K562 (cell line): ENCODE results near the gene IP6K3. TPM values are rescaled to one million over a fixed set of nuclear protein-coding genes. Genes with fewer than 3 reads are reported as not detected.
A peak's percentile ranks its signal among the peaks of the same experiment; 100 is the strongest.

Source experiments
- ATAC-seq: fragments of 200-7000 bp; cut with Tn5 transposase; 3 replicates; pipeline ENCODE4 v1.9.1; 2020; ENCODE audit warnings: moderate library complexity
- BruUV-seq: library from RNA; stranded (reverse); fragments of 400-500 nt; replicated peaks from 2 replicates; lab custom pipeline; 2021; lab: Mats Ljungman, UMichigan
- CTCF ChIA-PET: fragments of 300-600 bp; formaldehyde crosslinking; extraction: SDS; loops from one replicate; lab custom pipeline; 2021; ENCODE audit warnings: low intra/inter-chr PET ratio; lab: Yijun Ruan, JAX
- POLR2A ChIA-PET: fragments of 300-600, 350-650 bp; sonication (Branson Sonifier 250); formaldehyde crosslinking; extraction: SDS; loops from one replicate; lab custom pipeline; 2021; ENCODE audit warnings: antibody characterized with exemption, inconsistent platforms; lab: Yijun Ruan, JAX
- DNase-seq, 4 experiments: peaks; one replicate each; pipeline versions ENCODE4 v3.0.0 to v3.0.0-alpha.2; 2011 to 2018; ENCODE audit warnings: low spot score in 3 of 4, mixed read lengths in 3 of 4; ENCODE audit errors: extremely low read depth in 1 of 4
- FAIRE-seq: peaks from 2 replicates; lab custom pipeline; 2011; peaks lifted over from hg19 to GRCh38; lab: Jason Lieb, UNC
- H2AFZ ChIP-seq: 2 replicates; pipeline ENCODE4 v1.6.0; 2011; ENCODE audit warnings: low read depth, low read length, control low read depth, inconsistent platforms
- H3K27ac ChIP-seq: fragments of 200-600 bp; 3 replicates; pipeline ENCODE4 v1.8.0; 2011; ENCODE audit warnings: low read depth, mild to moderate bottlenecking, control low read depth, inconsistent platforms, low read length, moderate library complexity, mixed read lengths; ENCODE audit errors: extremely low read depth
- H3K27me3 ChIP-seq, 2 experiments: fragments of 300-600 bp in 1 of 2; 2 replicates in 1 of 2; 3 replicates in 1 of 2; pipeline versions ENCODE4 v1.6.0 to v1.8.0; 2011; ENCODE audit warnings: inconsistent platforms in 2 of 2, low read length in 2 of 2, mild to moderate bottlenecking in 1 of 2, mixed read lengths in 1 of 2, moderate library complexity in 1 of 2; ENCODE audit not compliant: control insufficient read depth in 2 of 2, insufficient read depth in 2 of 2
- H3K36me3 ChIP-seq: fragments of 300-600 bp; 3 replicates; pipeline ENCODE4 v1.8.0; 2011; ENCODE audit warnings: mild to moderate bottlenecking, low read length, inconsistent platforms; ENCODE audit not compliant: control insufficient read depth, insufficient read depth
- H3K4me1 ChIP-seq, 2 experiments: fragments of 200-600 bp in 1 of 2; replicated peaks in 1 of 2; 2 replicates in 1 of 2; 3 replicates in 1 of 2; pipeline versions ENCODE4 v1.5.1 to v1.8.0; 2011; ENCODE audit warnings: inconsistent platforms in 2 of 2, low read length in 2 of 2, mild to moderate bottlenecking in 1 of 2, mixed read lengths in 1 of 2, moderate library complexity in 1 of 2; ENCODE audit not compliant: control insufficient read depth in 2 of 2, insufficient read depth in 2 of 2
- H3K4me2 ChIP-seq: 2 replicates; pipeline ENCODE4 v1.6.1; 2011; ENCODE audit warnings: low read length, control low read depth, inconsistent platforms, mixed read lengths; ENCODE audit not compliant: insufficient read depth
- H3K4me3 ChIP-seq: fragments of 200-600 bp; sonication (generic), shearing (Covaris generic); 2 replicates; pipeline ENCODE4 v1.5.1; 2016; ENCODE audit warnings: control low read depth, inconsistent platforms
- H3K79me2 ChIP-seq: fragments of 200-600 bp; 3 replicates; pipeline ENCODE4 v1.8.0; 2011; ENCODE audit warnings: low read length, inconsistent platforms; ENCODE audit not compliant: control insufficient read depth, insufficient read depth
- H3K9ac ChIP-seq, 2 experiments: 2 replicates each; pipeline versions ENCODE4 v1.6.0 to v1.6.1; 2011; ENCODE audit warnings: low read depth in 2 of 2, low read length in 2 of 2, control low read depth in 1 of 2, inconsistent platforms in 1 of 2, mild to moderate bottlenecking in 1 of 2, mixed read lengths in 1 of 2; ENCODE audit not compliant: insufficient read depth in 1 of 2
- H3K9me1 ChIP-seq: one replicate; pipeline ENCODE4 v1.6.0; 2011; ENCODE audit warnings: inconsistent platforms, mild to moderate bottlenecking, low read length, moderate library complexity; ENCODE audit not compliant: control insufficient read depth, insufficient read depth
- H3K9me3 ChIP-seq: replicated peaks from 2 replicates; pipeline ENCODE4 v1.5.1; 2011; ENCODE audit warnings: low read depth, low read length, inconsistent platforms; ENCODE audit not compliant: control insufficient read depth, insufficient read depth
- H4K20me1 ChIP-seq: replicated peaks from 2 replicates; pipeline ENCODE4 v1.6.1; 2011; ENCODE audit warnings: low read length, inconsistent platforms, mixed read lengths; ENCODE audit not compliant: control insufficient read depth, insufficient read depth
- HMGN3 ChIP-seq: IDR thresholded peaks from 2 replicates; pipeline ENCODE4 v1.6.1; 2011; ENCODE audit warnings: borderline replicate concordance, low read depth, mild to moderate bottlenecking, mixed read lengths, low read length; ENCODE audit not compliant: insufficient read length; ENCODE audit errors: extremely low read depth
- NCOA1 ChIP-seq: fragments of 450-650 bp; IDR thresholded peaks from 2 replicates; pipeline ENCODE4 v1.6.1; 2016; ENCODE audit warnings: low read depth
- POLR2G ChIP-seq: fragments of 200-400 bp; formaldehyde crosslinking; IDR thresholded peaks from 2 replicates; pipeline ENCODE4 v1.6.1; 2017; ENCODE audit warnings: low read depth, mild to moderate bottlenecking, antibody characterized with exemption, low read length, moderate library complexity
- RBFOX2 ChIP-seq: fragments of 200-400 bp; formaldehyde crosslinking; IDR thresholded peaks from 2 replicates; pipeline ENCODE4 v1.6.1; 2017; ENCODE audit warnings: low read depth, mild to moderate bottlenecking, low read length, moderate library complexity
- WGBS: fragments of 100-300 bp; shearing (Covaris generic); methylation state at CpG from one replicate; pipeline ENCODE4 v1.1.6; 2016; ENCODE audit warnings: low coverage, mixed read lengths; ENCODE audit not compliant: insufficient coverage; ENCODE audit errors: missing lambda C conversion rate; 5-methylcytosine and 5-hydroxymethylcytosine counted together
- in situ Hi-C: fragments of 300-500 bp; cut with MboI; formaldehyde crosslinking; loops from 4 replicates; pipeline ENCODE4 v1.15.0; 2018; ENCODE audit warnings: inconsistent platforms, mixed read lengths
- intact Hi-C: fragments of 100-400 bp; cut with micrococcal nuclease; formaldehyde crosslinking; loops from 2 replicates; pipeline ENCODE4 v1.14.2; 2022
- polyA plus RNA-seq, 8 experiments: library from polyadenylated mRNA; depleted of rRNA in 4 of 8; stranded (reverse) in 5 of 8; unstranded in 3 of 8; fragments of >200 nt; fragmentation: Nextera tagmentation in 2 of 8; fragmentation: Illumina TruSeq in 1 of 8; extraction: Ambion mirVana in 2 of 8; extraction: Trizol in 1 of 8; gene quantifications; 2 replicates each; pipeline versions ENCODE4 v1.2.1 to v1.2.3, GENCODE V29; 2011 to 2014; ENCODE audit warnings: inconsistent platforms in 1 of 8, missing spikeins in 1 of 8
- total RNA-seq, 7 experiments: library from RNA; depleted of rRNA in 6 of 7; stranded (reverse); fragments of >200 nt in 6 of 7; fragmentation: Illumina TruSeq in 2 of 7; extraction: Trizol in 2 of 7; gene quantifications; 2 replicates each; pipeline versions ENCODE4 v1.2.1 to v1.2.3, GENCODE V29; 2011 to 2021; ENCODE audit warnings: low replicate concordance in 1 of 7
- TF ChIP-seq, protein P1 (sequence below): sonication (generic); formaldehyde crosslinking; IDR thresholded peaks from 2 replicates; pipeline ENCODE4 v1.4.0; 2020; ENCODE audit warnings: mild to moderate bottlenecking, missing genetic modification reagents
- TF ChIP-seq, protein P2 (sequence below): fragments of 250-450 bp; sonication (Bioruptor Pico); IDR thresholded peaks from 2 replicates; pipeline ENCODE4 v1.8.0; 2022; ENCODE audit warnings: moderate library complexity, mild to moderate bottlenecking, inconsistent platforms

IP6K3 gene
- total and polyA plus RNA-seq, 9 of the 15 experiments (the other 6 are each of a cell fraction or from before 2014, with no cell fraction given) = not detected

DNA sequence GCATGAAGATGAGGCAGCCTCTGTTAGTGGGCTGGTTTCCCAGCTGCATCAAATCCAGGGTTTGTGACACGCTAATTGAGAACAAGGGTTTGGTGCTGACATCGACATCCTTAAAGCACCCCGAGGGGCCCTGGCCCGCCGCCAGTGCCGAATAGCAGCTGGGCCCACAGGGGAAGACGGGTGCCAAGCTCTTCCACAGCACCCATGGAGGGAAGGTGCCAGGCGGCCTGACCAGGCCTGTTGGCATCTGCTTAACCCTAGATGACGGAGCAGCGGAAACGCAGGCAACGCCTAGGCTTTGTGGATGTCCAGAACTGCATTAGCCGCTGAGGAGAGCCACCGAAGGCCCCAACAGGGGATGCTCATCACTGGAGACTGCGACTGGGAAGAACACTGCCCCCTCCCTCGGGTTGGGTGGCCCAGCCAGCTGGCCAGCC lies 51.2 kb downstream of the IP6K3 start (continued):
- TF ChIP-seq, protein P1, sequence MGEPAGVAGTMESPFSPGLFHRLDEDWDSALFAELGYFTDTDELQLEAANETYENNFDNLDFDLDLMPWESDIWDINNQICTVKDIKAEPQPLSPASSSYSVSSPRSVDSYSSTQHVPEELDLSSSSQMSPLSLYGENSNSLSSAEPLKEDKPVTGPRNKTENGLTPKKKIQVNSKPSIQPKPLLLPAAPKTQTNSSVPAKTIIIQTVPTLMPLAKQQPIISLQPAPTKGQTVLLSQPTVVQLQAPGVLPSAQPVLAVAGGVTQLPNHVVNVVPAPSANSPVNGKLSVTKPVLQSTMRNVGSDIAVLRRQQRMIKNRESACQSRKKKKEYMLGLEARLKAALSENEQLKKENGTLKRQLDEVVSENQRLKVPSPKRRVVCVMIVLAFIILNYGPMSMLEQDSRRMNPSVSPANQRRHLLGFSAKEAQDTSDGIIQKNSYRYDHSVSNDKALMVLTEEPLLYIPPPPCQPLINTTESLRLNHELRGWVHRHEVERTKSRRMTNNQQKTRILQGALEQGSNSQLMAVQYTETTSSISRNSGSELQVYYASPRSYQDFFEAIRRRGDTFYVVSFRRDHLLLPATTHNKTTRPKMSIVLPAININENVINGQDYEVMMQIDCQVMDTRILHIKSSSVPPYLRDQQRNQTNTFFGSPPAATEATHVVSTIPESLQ (CRISPR knock-in tag) = no peak
- TF ChIP-seq POLR2G (peak; percentile 57; the same call in 1 of the 2 replicates), HMGN3 (peak; percentile 28), NCOA1 (no peak)

DNA sequence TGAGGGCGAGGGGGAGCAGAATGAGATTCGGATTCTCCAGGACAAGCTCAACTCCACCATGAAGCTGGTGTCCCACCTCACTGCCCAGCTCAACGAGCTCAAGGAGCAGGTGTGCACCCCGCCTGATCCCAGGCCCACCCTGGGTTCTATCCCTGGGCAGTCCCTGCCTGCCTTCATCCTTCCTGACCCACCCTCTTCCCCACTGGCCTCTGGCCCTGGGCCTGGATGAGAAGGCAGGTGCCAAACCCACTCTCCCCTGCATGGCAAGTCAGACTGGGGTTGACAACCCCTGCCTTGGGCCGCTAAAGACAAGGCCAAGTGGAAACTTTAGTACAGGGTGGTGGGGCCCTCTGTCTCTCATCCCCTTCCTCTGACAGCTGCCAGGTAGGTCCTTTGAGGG lies 51.7 kb downstream of the IP6K3 start:
- in situ Hi-C loops = no loop called here
- Histone ChIP-seq H3K9ac (peak overlapping the region in 1 of 2 experiments; percentile 71; a peak in 2 of 4 replicates), H3K27ac (no peak overlapping the region), H3K79me2 (no peaks in the 10 kb centered on the region), H3K4me2 (no peak overlapping the region), H4K20me1 (peaks cover 9% of the 10 kb centered on the region; the same call in 1 of the 2 replicates), H3K36me3 (peaks cover 100% of the 10 kb centered on the region), H3K27me3 (no peaks in the 10 kb centered on the region), H3K4me1 (peaks cover 5 to 26% of the 10 kb centered on the region in 2 experiments; a peak in 4 of 5 replicates), H3K9me1 (no peaks in the 10 kb centered on the region), H3K4me3 (no peak overlapping the region), H3K9me3 (no peaks in the 10 kb centered on the region), H2AFZ (no peak overlapping the region)
- TF ChIP-seq RBFOX2 = 0 out of 2 replicates have a peak, but pooled peaks have one; percentile 20
- TF ChIP-seq, protein P2, sequence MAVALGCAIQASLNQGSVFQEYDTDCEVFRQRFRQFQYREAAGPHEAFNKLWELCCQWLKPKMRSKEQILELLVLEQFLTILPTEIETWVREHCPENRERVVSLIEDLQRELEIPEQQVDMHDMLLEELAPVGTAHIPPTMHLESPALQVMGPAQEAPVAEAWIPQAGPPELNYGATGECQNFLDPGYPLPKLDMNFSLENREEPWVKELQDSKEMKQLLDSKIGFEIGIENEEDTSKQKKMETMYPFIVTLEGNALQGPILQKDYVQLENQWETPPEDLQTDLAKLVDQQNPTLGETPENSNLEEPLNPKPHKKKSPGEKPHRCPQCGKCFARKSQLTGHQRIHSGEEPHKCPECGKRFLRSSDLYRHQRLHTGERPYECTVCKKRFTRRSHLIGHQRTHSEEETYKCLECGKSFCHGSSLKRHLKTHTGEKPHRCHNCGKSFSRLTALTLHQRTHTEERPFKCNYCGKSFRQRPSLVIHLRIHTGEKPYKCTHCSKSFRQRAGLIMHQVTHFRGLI = no peak
- POLR2A ChIA-PET = interaction anchor here (0.5 to 2.2 kb wide), 7 partner anchors 9 to 420 kb away, joined by 3 to 8 read pairs (median 4); partner anchors contain the start of genes BAK1 and UQCC2
- no peak for DNase-seq
- no peak for FAIRE-seq
- intact Hi-C loops = no loop called here
- no TSS peak for BruUV-seq
- peak; percentile 12; the same call in 2 of the 3 replicates for ATAC-seq
- WGBS = 81% methylated on average over 5 of the region's 5 CpGs
- CTCF ChIA-PET = no interaction called here
